AG20443 (cell line): Measurements from ENCODE around the gene FOXL3.

Source experiments
- DNase-seq: peaks from one replicate; pipeline ENCODE4 v3.0.0; 2012; ENCODE audit warnings: low spot score, mixed read lengths

FOXL3 gene

DNA sequence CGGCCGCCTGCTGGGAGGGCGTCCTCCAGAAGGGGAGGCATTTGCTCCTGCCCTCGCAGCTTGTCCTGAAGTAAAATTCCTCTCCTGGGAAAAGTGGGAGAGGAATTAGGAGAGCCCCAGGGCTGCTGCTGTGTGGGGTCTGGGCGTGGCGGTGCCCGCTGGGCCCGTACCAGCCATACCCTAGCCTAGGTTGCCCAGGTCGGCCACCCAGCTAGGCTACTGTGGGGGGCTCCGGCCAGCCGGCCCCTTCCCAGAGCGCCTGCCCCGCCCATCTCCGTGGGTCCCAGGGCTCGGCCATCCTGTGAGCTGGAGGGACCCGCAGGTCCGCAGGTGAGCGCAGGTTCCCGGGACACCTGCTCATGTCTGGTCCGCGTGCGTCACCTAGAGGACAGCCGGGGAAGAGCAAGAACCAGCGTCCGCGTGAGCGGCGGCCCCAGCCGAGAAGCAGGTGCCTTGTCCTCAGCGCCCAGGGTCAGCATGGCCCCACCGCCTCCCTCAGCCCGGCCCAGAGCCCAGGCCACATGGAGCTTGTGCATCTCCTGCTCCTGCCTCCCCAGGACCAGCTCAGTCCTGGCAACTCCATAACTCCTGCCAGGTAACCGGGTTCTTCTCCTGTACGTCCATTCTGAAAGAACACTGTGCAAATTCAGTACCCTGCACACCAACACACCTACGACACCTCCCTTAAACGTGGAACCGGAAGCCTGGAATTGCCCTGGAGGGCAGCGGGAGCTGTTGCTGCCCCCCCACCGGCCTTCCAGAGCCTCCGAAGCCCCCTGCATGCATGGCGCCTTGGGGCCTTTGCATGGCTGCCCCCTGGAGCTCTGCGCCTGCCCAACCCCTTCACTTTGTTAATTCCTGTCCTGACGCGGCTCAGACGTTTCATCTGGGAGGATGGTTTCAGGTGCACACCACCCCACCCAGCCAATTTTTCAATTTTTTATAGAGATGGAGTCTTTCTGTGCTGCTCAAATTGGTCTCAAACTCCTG is 22.8 kb upstream of the FOXL3 start:
- no peak for DNase-seq

GRCh38 chr7:268991-269390 is 21.0 kb upstream of the FOXL3 start:
- no peak for DNase-seq

GRCh38 chr7:269721-270120 is 20.2 kb upstream of the FOXL3 start:
- DNase-seq, result no peak

GRCh38 chr7:270351-270983 is 19.5 kb upstream of the FOXL3 start:
- no peak for DNase-seq

- DNase-seq, result no peak
Measured at GRCh38 chr7:271266-272107, 18.5 kb upstream of the FOXL3 start.

DNA sequence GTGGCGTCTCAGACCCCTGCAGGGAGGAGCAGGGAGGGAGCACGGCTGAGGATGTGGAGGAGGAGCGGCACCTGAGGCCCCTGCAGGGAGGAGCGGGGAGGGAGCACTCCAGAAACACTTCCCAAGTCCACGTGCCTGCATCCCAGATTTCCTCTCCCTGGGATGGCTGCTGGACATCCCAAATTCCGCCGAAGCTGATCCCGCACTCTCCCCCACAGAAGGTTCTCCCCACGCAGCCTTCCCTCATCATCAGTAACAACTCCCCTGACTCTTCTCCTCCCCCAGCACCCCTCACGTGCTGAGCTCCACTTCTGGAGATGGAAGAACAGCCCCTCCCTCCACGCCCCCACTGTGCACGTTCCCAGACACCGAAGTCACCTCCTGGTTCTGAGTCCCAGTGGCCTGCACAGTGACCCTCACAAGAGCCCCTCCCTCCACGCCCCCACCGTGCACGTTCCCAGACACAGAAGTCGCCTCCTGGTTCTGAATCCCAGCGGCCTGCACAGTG is 17.8 kb upstream of the FOXL3 start:
- DNase-seq, result no peak

GRCh38 chr7:272631-273030 is 17.3 kb upstream of the FOXL3 start:
- no peak for DNase-seq

DNA sequence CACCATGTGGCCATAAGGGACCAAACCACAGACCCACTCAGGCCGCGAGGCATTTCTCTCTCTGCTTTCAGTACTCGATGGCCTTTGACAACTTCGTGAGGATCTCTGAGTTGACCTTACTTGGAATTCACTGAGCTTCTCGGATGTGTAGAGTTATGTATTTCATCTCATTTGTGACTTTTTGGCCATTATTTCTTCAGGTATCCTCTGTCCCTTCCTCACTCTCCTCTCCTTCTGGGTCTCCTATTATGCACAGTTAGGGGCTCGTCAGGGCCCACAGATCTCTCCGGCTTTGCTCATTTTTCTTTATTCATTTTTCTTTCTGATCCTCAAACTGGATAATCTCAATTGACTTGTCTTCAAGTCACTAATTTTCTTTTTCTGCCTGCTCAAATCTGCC is 16.6 kb upstream of the FOXL3 start:
- no peak for DNase-seq

DNA sequence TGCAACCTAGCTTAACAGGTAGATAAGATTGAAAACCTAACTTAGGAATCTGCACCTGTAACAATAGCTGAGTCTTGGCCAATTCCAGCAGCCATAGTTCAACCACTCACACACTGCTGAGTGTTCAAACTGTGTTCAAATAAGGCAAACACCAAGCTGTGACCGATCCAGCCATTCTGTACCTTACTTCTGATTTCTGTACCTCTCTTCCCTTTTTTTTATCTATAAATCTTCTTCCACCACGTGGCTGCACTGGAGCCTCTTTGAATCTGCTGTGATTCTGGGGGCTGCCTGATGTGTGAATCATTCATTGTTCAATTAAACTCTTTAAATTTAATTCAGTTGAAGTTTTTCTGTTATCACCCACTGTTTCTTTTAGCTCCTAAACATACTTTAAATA is 15.7 kb upstream of the FOXL3 start:
- no peak for DNase-seq

GRCh38 chr7:276230-276835 is 13.6 kb upstream of the FOXL3 start:
- DNase-seq, result no peak

DNA sequence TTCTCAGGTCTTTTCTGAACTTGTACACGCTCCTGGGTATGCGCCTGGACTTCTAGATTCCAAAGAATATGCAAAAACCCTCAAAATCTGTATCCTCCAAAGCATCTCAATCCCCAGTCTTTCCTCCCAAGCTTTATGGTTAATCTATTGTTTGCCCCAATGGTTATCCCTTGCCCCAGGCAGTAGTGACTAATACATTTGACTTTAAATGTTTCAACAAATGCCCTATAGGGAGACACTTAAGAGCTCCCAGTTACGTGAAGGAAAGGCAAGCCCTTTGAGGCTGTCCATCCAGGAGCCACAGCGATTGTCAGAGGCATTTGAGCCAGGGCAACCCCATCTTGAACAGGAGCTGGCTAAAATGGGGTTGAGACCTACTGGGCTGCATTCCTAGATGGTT is 12.7 kb upstream of the FOXL3 start:
- DNase-seq, result no peak

GRCh38 chr7:278081-278480 is 11.9 kb upstream of the FOXL3 start:
- no peak for DNase-seq

DNA sequence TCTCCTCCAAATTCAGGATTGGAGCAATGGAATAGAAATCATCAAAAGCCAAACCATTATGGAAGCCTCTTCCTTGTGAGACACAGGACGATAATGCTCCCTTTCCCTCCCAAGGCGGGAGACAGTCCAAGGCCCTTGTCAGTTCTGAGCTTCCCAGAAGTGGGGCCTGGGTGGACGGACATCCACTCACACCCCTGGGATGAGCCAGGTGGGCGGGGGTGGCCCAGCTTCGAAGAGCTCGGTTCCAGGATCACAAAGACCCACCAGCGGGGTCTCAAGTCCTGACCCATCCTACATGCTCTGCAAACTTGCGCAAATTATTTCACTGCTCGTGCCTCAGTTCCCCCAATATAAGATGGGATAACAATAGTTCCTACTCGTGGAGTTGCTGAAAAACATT is 10.1 kb upstream of the FOXL3 start:
- no peak for DNase-seq

GRCh38 chr7:280461-280860 is 9.5 kb upstream of the FOXL3 start:
- no peak for DNase-seq

- DNase-seq, result no peak
Measured at GRCh38 chr7:281637-282036, 8.3 kb upstream of the FOXL3 start.

- DNase-seq, result no peak
Measured at GRCh38 chr7:282621-283020, 7.3 kb upstream of the FOXL3 start.

- DNase-seq, result no peak
Measured at GRCh38 chr7:284762-285722, 4.9 kb upstream of the FOXL3 start.

DNA sequence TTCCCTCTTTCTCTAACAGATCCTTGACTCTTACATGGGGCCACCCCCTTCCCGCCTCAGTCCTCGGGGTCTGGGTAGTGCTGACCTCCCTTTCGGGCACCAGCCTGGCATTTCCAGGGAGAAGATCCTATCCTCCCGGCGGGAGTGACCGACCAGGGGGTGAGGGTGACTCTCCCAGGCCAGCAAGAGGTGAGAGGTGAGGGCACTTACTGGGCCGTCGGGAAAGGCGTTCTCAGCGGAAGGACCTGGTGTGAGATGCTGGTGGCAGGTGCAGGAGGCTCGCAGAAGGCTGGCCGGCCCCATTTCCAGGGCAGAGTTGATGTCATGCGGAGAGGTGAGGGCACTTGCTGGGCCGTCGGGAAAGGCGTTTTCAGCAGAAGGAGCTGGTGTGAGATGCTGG is 4.2 kb upstream of the FOXL3 start:
- no peak for DNase-seq

GRCh38 chr7:286266-286665 is 3.7 kb upstream of the FOXL3 start:
- no peak for DNase-seq

- DNase-seq, result no peak
Measured at GRCh38 chr7:288671-289101, 1.3 kb upstream of the FOXL3 start.
